NCI-H1694 (cell line): ENCODE data around the gene ST8SIA6.
"Not testable (repeated sequence)": the region's sequence is repeated elsewhere in the genome, so short reads cannot be mapped to it uniquely, and the experiment has no call there.

Experiments
- DNase-seq: peaks from one replicate; lab custom pipeline; 2025; lab: John Stamatoyannopoulos, UW

The ST8SIA6 gene

GRCh38 chr10:17454161-17455014 lies at the start of gene ST8SIA6:
ST8SIA6 (minus strand) TSS chr10:17454595; CDS start chr10:17454255, 340 bp downstream.
- no peak for DNase-seq

GRCh38 chr10:17503795-17504194 lies 49.4 kb upstream of the ST8SIA6 start:
- DNase-seq: no peak

DNA sequence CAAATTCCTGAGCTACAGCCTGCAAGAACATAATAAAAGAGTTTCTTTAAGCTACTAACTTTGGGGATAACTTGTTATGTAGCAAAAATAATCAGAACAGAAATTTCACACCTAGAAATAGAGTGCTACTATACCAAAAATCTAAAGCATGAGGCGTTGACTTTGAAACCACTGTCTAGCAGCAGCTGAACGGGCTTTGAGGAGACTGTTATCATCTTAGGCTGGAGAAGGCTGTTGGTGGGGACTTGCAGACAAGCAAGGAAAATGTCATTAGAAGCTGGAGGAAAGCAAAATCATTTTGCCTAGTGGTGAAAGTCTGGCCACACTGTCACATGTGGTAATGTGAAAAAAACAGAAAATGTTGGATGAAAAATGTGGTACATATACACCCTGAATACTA lies 48.4 kb upstream of the ST8SIA6 start:
- DNase-seq: no peak

- not testable (repeated sequence) for DNase-seq
These were observed 44.6 kb upstream of the ST8SIA6 start for GRCh38 chr10:17499014-17499413.

DNA sequence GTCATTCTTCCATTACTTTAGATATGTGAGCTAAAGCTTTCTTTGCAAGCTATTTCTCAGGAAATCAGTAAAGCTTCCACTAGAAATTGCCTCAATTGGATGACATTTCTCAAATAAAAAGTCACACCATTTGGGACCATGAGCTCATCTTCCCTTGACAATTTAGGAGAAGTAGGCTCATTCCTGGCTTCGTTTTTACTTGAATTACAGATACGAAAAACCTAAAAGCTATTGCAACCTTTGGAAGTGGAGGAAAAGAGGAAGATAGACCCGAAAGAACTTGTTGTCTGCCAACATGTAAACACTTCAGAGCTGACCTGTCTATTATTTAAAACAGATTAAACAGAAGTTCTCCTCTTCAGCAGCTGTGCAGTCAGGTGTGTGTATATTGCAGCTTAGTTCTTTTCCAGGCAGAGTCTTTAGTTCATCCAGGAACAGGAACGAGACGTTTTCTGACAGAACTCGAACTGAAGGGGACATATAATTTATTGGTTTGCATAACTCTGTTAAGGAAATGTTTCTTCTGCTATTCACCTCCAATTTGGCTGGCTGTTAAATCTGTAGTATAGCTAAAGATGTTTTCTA lies 43.1 kb upstream of the ST8SIA6 start:
- no peak for DNase-seq

GRCh38 chr10:17494626-17495260 lies 40.3 kb upstream of the ST8SIA6 start:
- DNase-seq: no peak

DNA sequence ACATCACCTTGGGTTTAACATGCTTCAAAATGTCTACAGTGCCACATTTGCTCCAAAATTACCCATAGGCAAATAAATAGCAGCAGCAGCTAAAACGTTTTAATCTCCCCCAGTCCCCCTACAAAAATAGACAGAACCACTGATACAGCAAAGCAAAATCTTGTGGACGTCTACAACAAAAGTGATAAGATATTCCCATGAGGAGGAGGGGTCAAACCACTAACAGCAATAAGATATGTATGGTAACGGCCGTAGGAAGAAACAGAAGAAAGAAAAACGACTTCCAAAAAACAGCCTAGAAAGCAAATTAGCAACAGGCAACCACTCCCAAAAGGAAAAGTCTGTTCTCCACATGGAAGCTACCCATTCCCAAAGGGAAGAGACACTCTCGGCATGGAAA lies 34.5 kb upstream of the ST8SIA6 start:
- DNase-seq: no peak

DNA sequence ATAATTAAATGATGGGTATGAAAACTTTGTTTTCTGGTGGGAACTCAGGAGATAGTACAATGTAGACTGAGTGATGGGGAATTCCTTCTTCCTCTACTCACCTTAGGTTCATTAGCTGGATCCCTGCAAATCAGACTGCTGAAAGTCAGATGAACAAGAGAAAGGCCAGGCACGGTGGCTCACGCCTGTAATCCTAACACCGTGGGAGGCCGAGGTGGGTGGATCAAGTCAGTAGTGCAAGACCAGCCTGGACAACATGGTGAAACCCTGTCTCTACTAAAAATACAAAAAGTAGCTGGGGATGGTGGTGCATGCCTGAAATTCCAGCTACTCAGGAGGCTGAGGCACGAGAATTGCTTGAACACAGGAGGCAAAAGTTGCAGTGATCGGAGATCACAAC lies 28.7 kb upstream of the ST8SIA6 start:
- DNase-seq: no peak

- no peak for DNase-seq
These were observed 25.4 kb upstream of the ST8SIA6 start for GRCh38 chr10:17479822-17480221.

DNA sequence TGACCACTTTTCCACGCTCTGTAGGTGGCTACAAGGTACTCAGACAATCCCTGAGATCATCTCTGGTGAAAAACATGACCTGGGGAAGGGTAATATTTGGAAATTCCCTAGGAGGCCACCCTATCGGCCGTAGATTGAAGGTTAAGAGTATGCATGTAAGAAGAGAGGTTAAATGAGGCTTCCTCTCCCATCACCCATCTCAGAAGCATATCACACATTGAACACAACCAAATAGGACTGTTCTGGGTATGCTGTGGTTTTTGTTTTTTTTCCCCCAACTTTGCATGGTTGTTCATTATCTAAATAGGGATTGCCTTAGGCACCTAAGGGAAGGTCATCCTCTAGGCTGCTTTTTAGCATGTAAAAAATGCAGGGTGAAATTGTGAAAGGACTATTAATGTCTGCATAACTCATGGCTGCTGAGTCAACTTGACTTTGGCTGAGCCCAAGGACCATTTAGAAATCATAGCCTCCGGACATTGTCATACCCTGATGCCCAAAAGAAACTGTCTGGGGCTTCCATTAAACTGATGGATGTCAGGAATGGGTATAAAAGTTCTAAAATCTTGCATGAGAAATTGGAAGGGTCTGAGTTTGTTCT lies 24.7 kb upstream of the ST8SIA6 start:
- no peak for DNase-seq

DNA sequence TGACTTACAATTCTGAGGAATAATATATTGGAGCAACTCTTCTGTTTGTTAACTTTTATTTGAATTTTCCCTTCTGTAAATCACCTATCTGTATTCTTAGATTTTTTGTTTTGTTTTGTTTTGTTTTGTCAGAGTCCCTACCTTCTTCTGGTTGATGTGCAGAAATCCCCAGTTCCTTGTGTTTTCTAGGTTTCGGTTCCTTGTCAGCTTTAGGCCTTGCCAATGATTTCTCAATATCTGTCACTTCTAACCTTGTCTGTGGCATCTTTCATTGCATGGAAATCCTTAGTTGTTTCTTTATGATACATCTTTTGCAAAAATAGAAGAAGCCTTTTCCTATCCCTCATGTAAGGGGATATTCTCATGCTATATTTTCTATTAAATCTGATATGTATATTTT lies 21.7 kb upstream of the ST8SIA6 start:
- no peak for DNase-seq

- DNase-seq: no peak
These were observed 21.3 kb upstream of the ST8SIA6 start for GRCh38 chr10:17475661-17476060.

- DNase-seq: no peak
These were observed 20.4 kb upstream of the ST8SIA6 start for GRCh38 chr10:17474595-17475323.

DNA sequence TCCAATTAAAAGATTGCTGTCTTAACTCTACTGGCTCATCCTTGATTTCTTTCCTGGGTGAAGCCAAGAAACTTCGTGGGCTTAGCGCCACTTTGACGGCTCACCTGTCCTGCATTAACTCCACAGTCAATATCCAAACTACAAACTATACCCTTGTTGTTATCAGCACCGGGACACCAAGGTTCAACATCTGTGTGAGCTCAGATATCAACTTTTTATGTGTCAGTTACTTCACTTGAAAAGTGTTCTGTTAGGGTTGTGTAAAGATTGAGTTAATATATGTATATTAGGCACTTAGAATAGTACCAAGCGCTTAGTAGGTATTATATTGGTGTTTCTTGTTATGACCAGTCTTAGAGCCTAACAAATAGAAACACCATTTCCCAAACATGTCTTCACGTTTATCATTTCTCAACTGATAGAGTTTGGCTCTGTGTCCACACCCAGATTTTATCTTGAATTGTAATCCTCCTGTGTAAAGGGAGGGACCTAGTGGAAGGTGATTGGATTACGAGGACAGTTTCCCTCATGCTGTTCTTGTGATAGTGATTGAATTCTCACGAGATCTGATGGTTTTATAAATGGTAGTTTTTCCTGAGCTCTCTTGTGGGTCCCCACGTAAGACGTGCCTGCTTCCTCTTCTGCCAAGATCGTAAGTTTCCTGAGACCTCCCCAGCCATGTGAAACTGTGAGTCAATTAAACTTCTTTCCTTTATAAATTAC lies 19.0 kb upstream of the ST8SIA6 start:
- no peak for DNase-seq

DNA sequence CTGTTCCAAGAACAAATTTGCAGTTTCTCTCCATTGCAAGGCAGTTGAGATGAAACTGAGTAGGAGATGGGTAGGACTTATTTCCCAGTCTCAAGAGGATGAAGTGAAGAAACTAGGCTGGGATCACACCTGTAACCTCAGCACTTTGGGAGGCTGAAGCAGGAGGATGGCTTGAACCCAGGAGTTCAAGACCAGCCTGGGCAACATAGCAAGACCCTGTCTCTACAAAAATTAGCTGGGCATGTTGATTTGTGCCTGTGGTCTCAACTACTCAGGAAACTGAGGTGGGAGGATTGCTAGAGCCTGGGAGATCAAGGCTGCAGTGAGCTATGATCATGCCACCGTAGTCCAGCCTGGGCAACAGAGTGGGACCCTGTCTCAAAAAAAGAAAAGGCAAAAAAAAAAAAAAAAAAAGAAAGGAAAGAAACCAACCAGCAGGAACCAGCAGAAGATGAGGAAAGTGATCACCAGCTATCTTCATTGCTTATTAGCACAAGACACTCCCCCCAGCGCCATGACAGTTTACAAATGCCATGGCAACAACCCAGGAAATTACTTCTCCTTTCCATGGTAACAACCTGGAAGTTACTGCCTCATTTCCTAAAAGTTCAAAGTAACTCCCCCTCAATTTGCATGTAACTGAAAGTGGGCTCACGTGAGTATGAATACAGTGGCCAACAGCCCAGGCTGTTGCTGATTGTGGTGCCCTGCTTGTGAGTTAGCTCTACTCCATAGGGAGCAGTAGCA lies 18.3 kb upstream of the ST8SIA6 start:
- no peak for DNase-seq

- no peak for DNase-seq
These were observed 15.9 kb upstream of the ST8SIA6 start for GRCh38 chr10:17470246-17470645.

- no peak for DNase-seq
These were observed 11.1 kb upstream of the ST8SIA6 start for GRCh38 chr10:17465328-17466125.

- DNase-seq: no peak
These were observed 10.2 kb upstream of the ST8SIA6 start for GRCh38 chr10:17464545-17464944.

GRCh38 chr10:17460756-17461155 lies 6.4 kb upstream of the ST8SIA6 start:
- no peak for DNase-seq

DNA sequence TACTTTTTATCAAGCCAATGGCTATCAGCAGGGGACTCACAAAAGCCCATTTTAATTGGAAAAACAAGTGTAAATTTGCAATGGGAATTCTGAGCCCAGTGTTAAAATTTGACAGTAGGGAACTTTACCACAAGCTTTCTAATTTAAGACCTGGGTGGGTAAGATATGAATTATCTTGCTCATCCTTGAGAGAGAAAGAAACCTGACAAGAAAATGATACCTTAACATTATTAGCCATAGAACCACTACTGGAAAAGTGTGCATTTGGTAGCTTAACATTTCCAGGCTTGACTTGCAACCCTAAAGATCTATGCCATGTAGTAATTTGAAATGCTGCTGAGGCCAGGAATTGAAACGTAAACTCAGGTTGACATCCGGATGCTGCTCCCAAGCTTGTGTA lies 2.7 kb upstream of the ST8SIA6 start:
- no peak for DNase-seq
